ENCODE results near the gene BACE1.

The BACE1 gene

GRCh38 chr11:117314840-117315239, 1.2 kb downstream of the BACE1 start:
- Histone ChIP-seq H2AFZ (ENCODE audit: low read length) (peak overlapping the region; percentile 91), H2BK5ac (ENCODE audit: low read length) (no peak overlapping the region)
- DNase-seq (ENCODE audit: low spot score), result no peak

GRCh38 chr11:117313828-117314768, 2.0 kb downstream of the BACE1 start:
- no peak for DNase-seq (ENCODE audit: low spot score)
- H3K9me3 ChIP-seq (replicated peaks in 1 of 2; ENCODE audit: control insufficient read depth in 2 of 2, insufficient read depth in 1 of 2, low read depth in 1 of 2, low read length in 2 of 2), result no peaks in the 10 kb centered on the region
- no peak overlapping the region for H3K9ac ChIP-seq (ENCODE audit: low read depth, low read length, poor library complexity)
- no peak overlapping the region for H4K91ac ChIP-seq (ENCODE audit: low read depth, low read length, poor library complexity)
- peak overlapping the region; percentile 91 for H2AFZ ChIP-seq (ENCODE audit: low read length)
- H3K23ac ChIP-seq (ENCODE audit: low read depth, low read length, poor library complexity), result no peak overlapping the region
- H3K36me3 ChIP-seq (replicated peaks in 1 of 2; ENCODE audit: control insufficient read depth in 2 of 2, insufficient read depth in 2 of 2, low read length in 2 of 2), result no peaks in the 10 kb centered on the region
- H2AK5ac ChIP-seq (ENCODE audit: low read depth, low read length), result peak overlapping the region; percentile 14
- no peak overlapping the region for H2BK12ac ChIP-seq (ENCODE audit: low read length)
- WGBS, 2 donors (ENCODE audit: extremely low coverage in 2 of 2, insufficient read length in 2 of 2, insufficient replicate concordance in 1 of 2), result no CpG with 5 or more reads among the region's 14 CpGs
- no peak overlapping the region for H3K27ac ChIP-seq (replicated peaks; ENCODE audit: low read length)
- H3K27me3 ChIP-seq (ENCODE audit: control insufficient read depth in 3 of 3, insufficient read depth in 3 of 3, low read depth in 1 of 3, low read length in 3 of 3), result no peaks in the 10 kb centered on the region
- H3K4me2 ChIP-seq (ENCODE audit: insufficient read depth, low read length, poor library complexity, severe bottlenecking), result no peak overlapping the region
- H4K8ac ChIP-seq (ENCODE audit: low read depth, low read length), result no peak overlapping the region
- peaks cover 8 to 11% of the 10 kb centered on the region in 2 donors for H3K4me1 ChIP-seq (ENCODE audit: control insufficient read depth in 2 of 2, insufficient read depth in 1 of 2, low read depth in 1 of 2, low read length in 2 of 2)
- H2BK5ac ChIP-seq (ENCODE audit: low read length), result no peak overlapping the region
- peak overlapping the region; percentile 31 for H3K14ac ChIP-seq (ENCODE audit: low read length)
- no peaks in the 10 kb centered on the region for H3K79me1 ChIP-seq (ENCODE audit: low read depth, low read length)
- H3K4ac ChIP-seq (ENCODE audit: low read length), result peak overlapping the region; percentile 89
- H3K4me3 ChIP-seq (ENCODE audit: low read length in 2 of 2), result peak overlapping the region; percentile 61
- H2BK15ac ChIP-seq (ENCODE audit: low read length), result no peak overlapping the region
- no peak overlapping the region for H3K18ac ChIP-seq (ENCODE audit: low read length)
- H2BK120ac ChIP-seq (ENCODE audit: low read depth, low read length), result no peak overlapping the region

More at GRCh38 chr11:117314840-117315239, 1.2 kb downstream of the BACE1 start:
- peak overlapping the region; percentile 95 for H3K4me2 ChIP-seq (ENCODE audit: insufficient read depth, low read length, poor library complexity, severe bottlenecking)
- no peak overlapping the region for H3K27ac ChIP-seq (replicated peaks; ENCODE audit: low read length)
- H3K4me1 ChIP-seq (ENCODE audit: control insufficient read depth in 2 of 2, insufficient read depth in 1 of 2, low read depth in 1 of 2, low read length in 2 of 2), result peaks cover 8 to 11% of the 10 kb centered on the region in 2 donors
- peak overlapping the region; percentile 14 for H2AK5ac ChIP-seq (ENCODE audit: low read depth, low read length)
- peak overlapping the region in 1 of 2 donors; percentile 61 for H3K4me3 ChIP-seq (ENCODE audit: low read length in 2 of 2)
- no peak overlapping the region for H4K91ac ChIP-seq (ENCODE audit: low read depth, low read length, poor library complexity)
- no peaks in the 10 kb centered on the region for H3K79me1 ChIP-seq (ENCODE audit: low read depth, low read length)
- H4K8ac ChIP-seq (ENCODE audit: low read depth, low read length), result no peak overlapping the region
- H2BK15ac ChIP-seq (ENCODE audit: low read length), result no peak overlapping the region
- H3K23ac ChIP-seq (ENCODE audit: low read depth, low read length, poor library complexity), result no peak overlapping the region
- no peaks in the 10 kb centered on the region for H3K27me3 ChIP-seq (ENCODE audit: control insufficient read depth in 3 of 3, insufficient read depth in 3 of 3, low read depth in 1 of 3, low read length in 3 of 3)
- no peak overlapping the region for H3K14ac ChIP-seq (ENCODE audit: low read length)
- no CpG with 5 or more reads among the region's 10 CpGs for WGBS, 2 donors (ENCODE audit: extremely low coverage in 2 of 2, insufficient read length in 2 of 2, insufficient replicate concordance in 1 of 2)
- no peaks in the 10 kb centered on the region for H3K36me3 ChIP-seq (replicated peaks in 1 of 2; ENCODE audit: control insufficient read depth in 2 of 2, insufficient read depth in 2 of 2, low read length in 2 of 2)
- no peak overlapping the region for H3K4ac ChIP-seq (ENCODE audit: low read length)
- no peak overlapping the region for H3K9ac ChIP-seq (ENCODE audit: low read depth, low read length, poor library complexity)
- H2BK120ac ChIP-seq (ENCODE audit: low read depth, low read length), result no peak overlapping the region
- H3K9me3 ChIP-seq (replicated peaks in 1 of 2; ENCODE audit: control insufficient read depth in 2 of 2, insufficient read depth in 1 of 2, low read depth in 1 of 2, low read length in 2 of 2), result no peaks in the 10 kb centered on the region
- H2BK12ac ChIP-seq (ENCODE audit: low read length), result no peak overlapping the region
- no peak overlapping the region for H3K18ac ChIP-seq (ENCODE audit: low read length)

- Histone ChIP-seq H3K14ac (ENCODE audit: low read length) (no peak overlapping the region), H3K4ac (ENCODE audit: low read length) (no peak overlapping the region), H3K23ac (ENCODE audit: low read depth, low read length, poor library complexity) (no peak overlapping the region), H3K4me2 (ENCODE audit: insufficient read depth, low read length, poor library complexity, severe bottlenecking) (no peak overlapping the region), H2BK120ac (ENCODE audit: low read depth, low read length) (no peak overlapping the region), H3K4me1 (ENCODE audit: control insufficient read depth in 2 of 2, insufficient read depth in 1 of 2, low read depth in 1 of 2, low read length in 2 of 2) (peaks cover 8 to 11% of the 10 kb centered on the region in 2 donors), H3K4me3 (ENCODE audit: low read length in 2 of 2) (no peak overlapping the region), H3K27me3 (ENCODE audit: control insufficient read depth in 3 of 3, insufficient read depth in 3 of 3, low read depth in 1 of 3, low read length in 3 of 3) (no peaks in the 10 kb centered on the region), H3K27ac (replicated peaks; ENCODE audit: low read length) (no peak overlapping the region), H3K9me3 (replicated peaks in 1 of 2; ENCODE audit: control insufficient read depth in 2 of 2, insufficient read depth in 1 of 2, low read depth in 1 of 2, low read length in 2 of 2) (no peaks in the 10 kb centered on the region), H2AFZ (ENCODE audit: low read length) (no peak overlapping the region), H3K18ac (ENCODE audit: low read length) (no peak overlapping the region), H2BK15ac (ENCODE audit: low read length) (no peak overlapping the region), H4K8ac (ENCODE audit: low read depth, low read length) (no peak overlapping the region), H3K9ac (ENCODE audit: low read depth, low read length, poor library complexity) (no peak overlapping the region), H2BK5ac (ENCODE audit: low read length) (no peak overlapping the region), H3K36me3 (replicated peaks in 1 of 2; ENCODE audit: control insufficient read depth in 2 of 2, insufficient read depth in 2 of 2, low read length in 2 of 2) (no peaks in the 10 kb centered on the region), H4K91ac (ENCODE audit: low read depth, low read length, poor library complexity) (no peak overlapping the region), H2BK12ac (ENCODE audit: low read length) (no peak overlapping the region), H3K79me1 (ENCODE audit: low read depth, low read length) (no peaks in the 10 kb centered on the region), H2AK5ac (ENCODE audit: low read depth, low read length) (no peak overlapping the region)
- DNase-seq (ENCODE audit: low spot score), result no peak
- WGBS, 2 donors (ENCODE audit: extremely low coverage in 2 of 2, insufficient read length in 2 of 2, insufficient replicate concordance in 1 of 2), result no CpG with 5 or more reads among the region's 5 CpGs
Measured at GRCh38 chr11:117313091-117313490, 3.0 kb downstream of the BACE1 start.

- Histone ChIP-seq H3K79me1 (ENCODE audit: low read depth, low read length) (no peaks in the 10 kb centered on the region), H2BK5ac (ENCODE audit: low read length) (no peak overlapping the region), H3K9me3 (replicated peaks in 1 of 2; ENCODE audit: control insufficient read depth in 2 of 2, insufficient read depth in 1 of 2, low read depth in 1 of 2, low read length in 2 of 2) (no peaks in the 10 kb centered on the region), H3K4ac (ENCODE audit: low read length) (no peak overlapping the region), H3K4me3 (ENCODE audit: low read length in 2 of 2) (no peak overlapping the region), H3K4me1 (ENCODE audit: control insufficient read depth in 2 of 2, insufficient read depth in 1 of 2, low read depth in 1 of 2, low read length in 2 of 2) (peaks cover 0 to under 1% of the 10 kb centered on the region in 2 donors), H3K23ac (ENCODE audit: low read depth, low read length, poor library complexity) (no peak overlapping the region), H3K14ac (ENCODE audit: low read length) (no peak overlapping the region), H3K36me3 (replicated peaks in 1 of 2; ENCODE audit: control insufficient read depth in 2 of 2, insufficient read depth in 2 of 2, low read length in 2 of 2) (peaks cover 0 to 3% of the 10 kb centered on the region in 2 donors), H2AFZ (ENCODE audit: low read length) (no peak overlapping the region), H2BK15ac (ENCODE audit: low read length) (no peak overlapping the region), H3K9ac (ENCODE audit: low read depth, low read length, poor library complexity) (no peak overlapping the region), H3K27ac (replicated peaks; ENCODE audit: low read length) (no peak overlapping the region), H4K91ac (ENCODE audit: low read depth, low read length, poor library complexity) (no peak overlapping the region), H4K8ac (ENCODE audit: low read depth, low read length) (no peak overlapping the region), H3K27me3 (ENCODE audit: control insufficient read depth in 3 of 3, insufficient read depth in 3 of 3, low read depth in 1 of 3, low read length in 3 of 3) (no peaks in the 10 kb centered on the region), H3K18ac (ENCODE audit: low read length) (no peak overlapping the region), H2AK5ac (ENCODE audit: low read depth, low read length) (no peak overlapping the region), H2BK12ac (ENCODE audit: low read length) (no peak overlapping the region), H2BK120ac (ENCODE audit: low read depth, low read length) (no peak overlapping the region), H3K4me2 (ENCODE audit: insufficient read depth, low read length, poor library complexity, severe bottlenecking) (no peak overlapping the region)
- no CpG with 5 or more reads among the region's 7 CpGs for WGBS, 2 donors (ENCODE audit: extremely low coverage in 2 of 2, insufficient read length in 2 of 2, insufficient replicate concordance in 1 of 2)
- DNase-seq (ENCODE audit: low spot score), result no peak
Measured at GRCh38 chr11:117309310-117309709, 6.7 kb downstream of the BACE1 start.
